Ovary (tissue), 9 donors: ENCODE measurements around the gene KCND3. TPM values are rescaled to one million over a fixed set of nuclear protein-coding genes. Genes with fewer than 3 reads are reported as not detected.

Source experiments
- DNase-seq, 5 donors: peaks; one replicate each; pipeline ENCODE4 v3.0.0-alpha.2; 2019 to 2020
- H3K27ac ChIP-seq, 2 donors: fragments of 200-600 bp; one replicate each; pipeline versions ENCODE4 v1.5.1 to v1.8.0; 2019 to 2022
- H3K27me3 ChIP-seq: fragments of 200-600 bp; one replicate; pipeline ENCODE4 v1.8.0; 2022
- H3K36me3 ChIP-seq: fragments of 200-600 bp; sonication (generic); one replicate; pipeline ENCODE4 v1.5.1; 2019
- H3K4me1 ChIP-seq: one replicate; pipeline ENCODE4 v1.8.1; 2013; ENCODE audit warnings: mild to moderate bottlenecking, moderate library complexity; ENCODE audit not compliant: insufficient read depth
- H3K4me3 ChIP-seq: fragments of 200-600 bp; sonication (generic); one replicate; pipeline ENCODE4 v1.5.1; 2017
- H3K9me3 ChIP-seq, 2 donors: fragments of 200-600 bp in 1 of 2; sonication (generic) in 1 of 2; one replicate each; pipeline versions ENCODE4 v1.5.1 to v1.8.1; 2013 to 2019; ENCODE audit warnings: mild to moderate bottlenecking in 1 of 2, moderate library complexity in 1 of 2
- EP300 ChIP-seq: sonication (generic); formaldehyde crosslinking; IDR thresholded peaks from one replicate; pipeline ENCODE4 v1.6.1; 2017; ENCODE audit warnings: antibody characterized with exemption
- POLR2A ChIP-seq: fragments of 450-650 bp; IDR thresholded peaks from one replicate; pipeline ENCODE4 v1.6.1; 2017; ENCODE audit warnings: antibody characterized with exemption, mild to moderate bottlenecking, moderate library complexity
- WGBS, 3 donors: extraction: QIAGEN DNeasy Blood & Tissue Kit in 1 of 3; methylation state at CpG; one replicate each; pipeline versions ENCODE4 v1.1.5 to v1.1.7; 2013 to 2017; 5-methylcytosine and 5-hydroxymethylcytosine counted together
- intact Hi-C, 4 donors: fragments of 100-400 bp; cut with DNase I; formaldehyde crosslinking; loops; one replicate each; pipeline versions ENCODE4 v1.11.0 to v1.15.1; 2022 to 2023
- polyA plus RNA-seq, 2 donors: library from polyadenylated mRNA; stranded (reverse); fragments of 200-250 nt in 1 of 2; fragments of 350-450 nt in 1 of 2; fragmentation: Illumina TruSeq in 1 of 2; extraction: RNeasy Lipid Tissue Mini Kit (QIAGEN cat#74804) in 1 of 2; gene quantifications; one replicate each; pipeline ENCODE4 v1.2.3, GENCODE V29; 2013 to 2014
- small RNA-seq: library from RNA; depleted of rRNA; stranded (forward); fragments of <200 nt; gene quantifications from one replicate; pipeline ENCODE3, GENCODE V24; 2016
- total RNA-seq, 7 donors: library from RNA; depleted of rRNA in 2 of 7; stranded (reverse); fragments of >200 nt in 2 of 7; fragmentation: NEBNext Ultra II Directional in 3 of 7; extraction: Animal tissue kit (Norgen Biotek cat#: 25700) in 3 of 7; gene quantifications; one replicate each; pipeline versions ENCODE4 v1.1.0 to v1.2.4, GENCODE V29; 2016 to 2023
- TF ChIP-seq, protein P1 (sequence below), 3 donors: fragments of 450-650 bp in 2 of 3; fragments of 200-600 bp in 1 of 3; IDR thresholded peaks; one replicate each; pipeline versions ENCODE4 v1.5.1 to v1.8.0; 2016 to 2022; ENCODE audit warnings: antibody characterized with exemption in 3 of 3, mild to moderate bottlenecking in 1 of 3
- donor health status: DM: no; HTN: no; CAD: no; lungs with moderate emphysema.
- donor health status: DM: no; HTN: no; CAD: no.
- donor health status: Bipolar disorder and iron deficiency.
- donor health status: DM: yes; HTN: yes; CAD: no.
- donor health status: DM: no; HTN: no; CAD: no.
- donor health status: DM: yes; HTN: yes; CAD: no.

Gene KCND3
- total and polyA plus RNA-seq, 9 donors: 0.15 to 6.5 (median 0.60) TPM

- Histone ChIP-seq H3K4me3 (no peak overlapping the region), H3K27ac (no peak overlapping the region), H3K4me1 (peaks cover 1% of the 10 kb centered on the region), H3K9me3 (no peaks in the 10 kb centered on the region), H3K36me3 (no peaks in the 10 kb centered on the region), H3K27me3 (no peaks in the 10 kb centered on the region)
- intact Hi-C loops: no loop called here
- WGBS, 3 donors: 0 to 27% (median 6%) methylated on average over 1 of the region's 1 CpG
- DNase-seq: no peak
- TF ChIP-seq EP300 (no peak), POLR2A (no peak)
- TF ChIP-seq, protein P1, sequence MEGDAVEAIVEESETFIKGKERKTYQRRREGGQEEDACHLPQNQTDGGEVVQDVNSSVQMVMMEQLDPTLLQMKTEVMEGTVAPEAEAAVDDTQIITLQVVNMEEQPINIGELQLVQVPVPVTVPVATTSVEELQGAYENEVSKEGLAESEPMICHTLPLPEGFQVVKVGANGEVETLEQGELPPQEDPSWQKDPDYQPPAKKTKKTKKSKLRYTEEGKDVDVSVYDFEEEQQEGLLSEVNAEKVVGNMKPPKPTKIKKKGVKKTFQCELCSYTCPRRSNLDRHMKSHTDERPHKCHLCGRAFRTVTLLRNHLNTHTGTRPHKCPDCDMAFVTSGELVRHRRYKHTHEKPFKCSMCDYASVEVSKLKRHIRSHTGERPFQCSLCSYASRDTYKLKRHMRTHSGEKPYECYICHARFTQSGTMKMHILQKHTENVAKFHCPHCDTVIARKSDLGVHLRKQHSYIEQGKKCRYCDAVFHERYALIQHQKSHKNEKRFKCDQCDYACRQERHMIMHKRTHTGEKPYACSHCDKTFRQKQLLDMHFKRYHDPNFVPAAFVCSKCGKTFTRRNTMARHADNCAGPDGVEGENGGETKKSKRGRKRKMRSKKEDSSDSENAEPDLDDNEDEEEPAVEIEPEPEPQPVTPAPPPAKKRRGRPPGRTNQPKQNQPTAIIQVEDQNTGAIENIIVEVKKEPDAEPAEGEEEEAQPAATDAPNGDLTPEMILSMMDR (IDR thresholded peaks at IDR 0.05): no peak
These were observed 265.6 kb downstream of the KCND3 start for GRCh38 chr1:111723871-111724270.

GRCh38 chr1:111723091-111723806 is 266.2 kb downstream of the KCND3 start:
- intact Hi-C loops: no loop called here
- Histone ChIP-seq H3K27ac (no peak overlapping the region), H3K4me3 (no peak overlapping the region), H3K9me3 (no peaks in the 10 kb centered on the region), H3K27me3 (no peaks in the 10 kb centered on the region), H3K4me1 (peaks cover 1% of the 10 kb centered on the region), H3K36me3 (no peaks in the 10 kb centered on the region)
- TF ChIP-seq, protein P1 (IDR thresholded peaks at IDR 0.05): no peak
- TF ChIP-seq EP300: no peak
- no peak for TF ChIP-seq POLR2A
- DNase-seq: no peak
- whole genome bisulfite sequencing, 3 donors: 78 to 82% (median 80%) methylated on average over 7 of the region's 7 CpGs

GRCh38 chr1:111720977-111721786 is 268.3 kb downstream of the KCND3 start:
- Histone ChIP-seq H3K27ac (no peak overlapping the region), H3K4me1 (peaks cover 1% of the 10 kb centered on the region), H3K27me3 (no peaks in the 10 kb centered on the region), H3K4me3 (no peak overlapping the region), H3K9me3 (no peaks in the 10 kb centered on the region), H3K36me3 (no peaks in the 10 kb centered on the region)
- WGBS, 3 donors: 50 to 58% (median 57%) methylated on average over 10 of the region's 10 CpGs
- intact Hi-C loops: no loop called here
- DNase-seq: no peak
- no peak for TF ChIP-seq POLR2A
- TF ChIP-seq, protein P1 (IDR thresholded peaks at IDR 0.05): no peak
- no peak for TF ChIP-seq EP300

Small RNA genes lying within 50 kb of the gene (small RNA-seq; reads per million reads assigned to genes)
- not detected for gene INKA2

Other genes starting within 250 kb of the KCND3 start
- 10 to 100 TPM; 10.6 to 26.9 (median 14.5) TPM for gene DDX20, start 233.8 kb downstream of the KCND3 start, total RNA-seq
- 10 to 100 TPM in 1 of 2 donors, 1 to 10 TPM in 1; 7.3 to 10.5 TPM for gene DDX20, start 233.8 kb downstream of the KCND3 start, polyA plus RNA-seq